Skeletal muscle cell (primary cell): ENCODE results near the gene MT1F.

Experiments
- DNase-seq: peaks from one replicate; pipeline ENCODE4 v3.0.0-alpha.2; 2010; ENCODE audit warnings: low read depth
- H3K4me3 ChIP-seq: 2 replicates; pipeline ENCODE4 v1.5.1; 2011; ENCODE audit warnings: low read depth, mild to moderate bottlenecking, control low read depth, low read length, moderate library complexity

Gene MT1F

GRCh38 chr16:56684926-56685590, 27.3 kb downstream of the MT1F start:
- no peak overlapping the region for H3K4me3 ChIP-seq
- DNase-seq, result no peak

GRCh38 chr16:56686758-56687157, 29.0 kb downstream of the MT1F start:
- no peak for DNase-seq
- H3K4me3 ChIP-seq, result no peak overlapping the region

GRCh38 chr16:56688762-56689161, 31.0 kb downstream of the MT1F start:
- H3K4me3 ChIP-seq, result no peak overlapping the region
- no peak for DNase-seq

GRCh38 chr16:56689171-56689570, 31.4 kb downstream of the MT1F start:
- DNase-seq, result no peak

GRCh38 chr16:56690420-56691122, 32.8 kb downstream of the MT1F start:
- H3K4me3 ChIP-seq, result no peak overlapping the region
- DNase-seq, result no peak

More at GRCh38 chr16:56689171-56689570, 31.4 kb downstream of the MT1F start:
- no peak overlapping the region for H3K4me3 ChIP-seq

- no peak for DNase-seq
- H3K4me3 ChIP-seq, result no peak overlapping the region
Measured at GRCh38 chr16:56691885-56692284, 34.1 kb downstream of the MT1F start.

- H3K4me3 ChIP-seq, result no peak overlapping the region
- no peak for DNase-seq
Measured at GRCh38 chr16:56695246-56695645, 37.5 kb downstream of the MT1F start.

GRCh38 chr16:56697456-56698155, 39.8 kb downstream of the MT1F start:
- DNase-seq, result no peak
- no peak overlapping the region for H3K4me3 ChIP-seq

- peak; percentile 36 for DNase-seq
- no peak overlapping the region for H3K4me3 ChIP-seq
Measured at GRCh38 chr16:56700195-56700594, 42.4 kb downstream of the MT1F start.

- DNase-seq, result no peak
Measured at GRCh38 chr16:56700631-56701030, 42.9 kb downstream of the MT1F start.

GRCh38 chr16:56701534-56701933, 43.8 kb downstream of the MT1F start:
- no peak for DNase-seq
- no peak overlapping the region for H3K4me3 ChIP-seq

More at GRCh38 chr16:56700631-56701030, 42.9 kb downstream of the MT1F start:
- no peak overlapping the region for H3K4me3 ChIP-seq

- H3K4me3 ChIP-seq, result no peak overlapping the region
- DNase-seq, result no peak
Measured at GRCh38 chr16:56702836-56703235, 45.1 kb downstream of the MT1F start.
